Measurements from ENCODE around the gene CTSH.

The CTSH gene

GRCh38 chr15:78983146-78983918 is 38.5 kb upstream of the CTSH start:
- Mint-ChIP-seq H3K4me1 (peaks cover 27 to 44% of the 10 kb centered on the region in 2 donors), H3K4me3 (no peak overlapping the region), H3K27ac (no peak overlapping the region), H3K9me3 (no peaks in the 10 kb centered on the region), H3K27me3 (peaks cover 5 to 9% of the 10 kb centered on the region in 2 donors), H3K36me3 (peaks cover 3 to 4% of the 10 kb centered on the region in 2 donors)
- no peak for DNase-seq
- ATAC-seq (replicated peaks) = no peak

GRCh38 chr15:78982736-78983135 is 37.9 kb upstream of the CTSH start:
- Mint-ChIP-seq H3K36me3 (peaks cover 3 to 4% of the 10 kb centered on the region in 2 donors), H3K27me3 (peaks cover 5 to 9% of the 10 kb centered on the region in 2 donors), H3K27ac (no peak overlapping the region), H3K4me3 (no peak overlapping the region), H3K9me3 (no peaks in the 10 kb centered on the region), H3K4me1 (peaks cover 28 to 44% of the 10 kb centered on the region in 2 donors)
- no peak for ATAC-seq (replicated peaks)
- no peak for DNase-seq

GRCh38 chr15:78981532-78982313 is 36.9 kb upstream of the CTSH start:
- H3K4me3 Mint-ChIP-seq = no peak overlapping the region
- H3K36me3 Mint-ChIP-seq = peaks cover 3 to 4% of the 10 kb centered on the region in 2 donors
- DNase-seq (no peak), ATAC-seq (replicated peaks) (no peak)
- peaks cover 35 to 50% of the 10 kb centered on the region in 2 donors for H3K4me1 Mint-ChIP-seq
- peaks cover 5 to 9% of the 10 kb centered on the region in 2 donors for H3K27me3 Mint-ChIP-seq
- H3K27ac Mint-ChIP-seq = peak overlapping the region; percentile 75
- no peaks in the 10 kb centered on the region for H3K9me3 Mint-ChIP-seq

- ATAC-seq (replicated peaks) (no peak), DNase-seq (no peak)
- Mint-ChIP-seq H3K9me3 (no peaks in the 10 kb centered on the region), H3K4me3 (peak overlapping the region; percentile 58 to 63), H3K27ac (peak overlapping the region; percentile 98), H3K4me1 (peaks cover 41 to 62% of the 10 kb centered on the region in 2 donors), H3K27me3 (peaks cover 5 to 9% of the 10 kb centered on the region in 2 donors), H3K36me3 (peaks cover 3 to 4% of the 10 kb centered on the region in 2 donors)
Observed at GRCh38 chr15:78979456-78980320, 34.8 kb upstream of the CTSH start.

GRCh38 chr15:78978601-78979179 is 33.8 kb upstream of the CTSH start:
- Mint-ChIP-seq H3K4me1 (peaks cover 41 to 66% of the 10 kb centered on the region in 2 donors), H3K36me3 (peaks cover under 1% of the 10 kb centered on the region in 2 donors), H3K27ac (peak overlapping the region; percentile 98), H3K27me3 (peaks cover 1 to 2% of the 10 kb centered on the region in 2 donors), H3K9me3 (no peaks in the 10 kb centered on the region), H3K4me3 (peak overlapping the region; percentile 58 to 63)
- DNase-seq = no peak
- ATAC-seq (replicated peaks) = no peak

- Mint-ChIP-seq H3K4me1 (peaks cover 42 to 67% of the 10 kb centered on the region in 2 donors), H3K27ac (peak overlapping the region; percentile 98), H3K36me3 (no peaks in the 10 kb centered on the region), H3K9me3 (no peaks in the 10 kb centered on the region), H3K4me3 (peak overlapping the region; percentile 72 to 73), H3K27me3 (no peaks in the 10 kb centered on the region)
- ATAC-seq (replicated peaks) (peak; percentile 58 to 69), DNase-seq (no peak)
Observed at GRCh38 chr15:78977591-78978347, 32.9 kb upstream of the CTSH start.

GRCh38 chr15:78977091-78977571 is 32.3 kb upstream of the CTSH start:
- peak; percentile 71 for DNase-seq
- H3K27ac Mint-ChIP-seq = peak overlapping the region; percentile 98
- no peaks in the 10 kb centered on the region for H3K36me3 Mint-ChIP-seq
- no peaks in the 10 kb centered on the region for H3K9me3 Mint-ChIP-seq
- H3K27me3 Mint-ChIP-seq = no peaks in the 10 kb centered on the region
- peak overlapping the region; percentile 72 to 73 for H3K4me3 Mint-ChIP-seq
- peak; percentile 87 to 93 for ATAC-seq (replicated peaks)
- peaks cover 41 to 68% of the 10 kb centered on the region in 2 donors for H3K4me1 Mint-ChIP-seq

- ATAC-seq (replicated peaks) (peak; percentile 19 to 22), DNase-seq (peak; percentile 9)
- H3K9me3 Mint-ChIP-seq = no peaks in the 10 kb centered on the region
- peak overlapping the region; percentile 98 for H3K27ac Mint-ChIP-seq
- peak overlapping the region; percentile 72 to 73 for H3K4me3 Mint-ChIP-seq
- peaks cover 42 to 68% of the 10 kb centered on the region in 2 donors for H3K4me1 Mint-ChIP-seq
- H3K27me3 Mint-ChIP-seq = no peaks in the 10 kb centered on the region
- no peaks in the 10 kb centered on the region for H3K36me3 Mint-ChIP-seq
Observed at GRCh38 chr15:78976691-78977090, 31.8 kb upstream of the CTSH start.

GRCh38 chr15:78974272-78974918 is 29.5 kb upstream of the CTSH start:
- Mint-ChIP-seq H3K36me3 (no peaks in the 10 kb centered on the region), H3K9me3 (no peaks in the 10 kb centered on the region), H3K27ac (no peak overlapping the region), H3K4me1 (peaks cover 39 to 61% of the 10 kb centered on the region in 2 donors), H3K27me3 (no peaks in the 10 kb centered on the region), H3K4me3 (no peak overlapping the region)
- ATAC-seq (replicated peaks) = no peak
- DNase-seq = no peak

GRCh38 chr15:78969687-78970349 is 25.0 kb upstream of the CTSH start:
- H3K4me1 Mint-ChIP-seq = peaks cover 10 to 27% of the 10 kb centered on the region in 2 donors

GRCh38 chr15:78968539-78969271 is 23.9 kb upstream of the CTSH start:
- Mint-ChIP-seq H3K4me1 (peaks cover 10 to 20% of the 10 kb centered on the region in 2 donors), H3K4me3 (no peak overlapping the region), H3K9me3 (no peaks in the 10 kb centered on the region), H3K27ac (no peak overlapping the region), H3K36me3 (no peaks in the 10 kb centered on the region), H3K27me3 (no peaks in the 10 kb centered on the region)
- ATAC-seq (replicated peaks) (no peak), DNase-seq (no peak)

More at GRCh38 chr15:78969687-78970349, 25.0 kb upstream of the CTSH start:
- H3K27ac Mint-ChIP-seq = no peak overlapping the region
- DNase-seq (no peak), ATAC-seq (replicated peaks) (no peak)
- no peaks in the 10 kb centered on the region for H3K27me3 Mint-ChIP-seq
- H3K9me3 Mint-ChIP-seq = no peaks in the 10 kb centered on the region
- H3K4me3 Mint-ChIP-seq = no peak overlapping the region
- H3K36me3 Mint-ChIP-seq = no peaks in the 10 kb centered on the region

GRCh38 chr15:78968114-78968513 is 23.3 kb upstream of the CTSH start:
- no peaks in the 10 kb centered on the region for H3K36me3 Mint-ChIP-seq
- H3K27ac Mint-ChIP-seq = no peak overlapping the region
- DNase-seq = no peak
- no peaks in the 10 kb centered on the region for H3K27me3 Mint-ChIP-seq
- H3K4me1 Mint-ChIP-seq = peaks cover 8 to 17% of the 10 kb centered on the region in 2 donors
- no peak for ATAC-seq (replicated peaks)
- H3K4me3 Mint-ChIP-seq = no peak overlapping the region
- no peaks in the 10 kb centered on the region for H3K9me3 Mint-ChIP-seq

All from stimulated activated naive B cell treated with anti-CD40 and anti-IgM and Interleukin-4, amounts not matched to agents 10 μg/mL and 1 μg/mL and 100 μg/mL, for 72 hours (primary cell).